ENCODE measurements around the gene EVX1.

DNA sequence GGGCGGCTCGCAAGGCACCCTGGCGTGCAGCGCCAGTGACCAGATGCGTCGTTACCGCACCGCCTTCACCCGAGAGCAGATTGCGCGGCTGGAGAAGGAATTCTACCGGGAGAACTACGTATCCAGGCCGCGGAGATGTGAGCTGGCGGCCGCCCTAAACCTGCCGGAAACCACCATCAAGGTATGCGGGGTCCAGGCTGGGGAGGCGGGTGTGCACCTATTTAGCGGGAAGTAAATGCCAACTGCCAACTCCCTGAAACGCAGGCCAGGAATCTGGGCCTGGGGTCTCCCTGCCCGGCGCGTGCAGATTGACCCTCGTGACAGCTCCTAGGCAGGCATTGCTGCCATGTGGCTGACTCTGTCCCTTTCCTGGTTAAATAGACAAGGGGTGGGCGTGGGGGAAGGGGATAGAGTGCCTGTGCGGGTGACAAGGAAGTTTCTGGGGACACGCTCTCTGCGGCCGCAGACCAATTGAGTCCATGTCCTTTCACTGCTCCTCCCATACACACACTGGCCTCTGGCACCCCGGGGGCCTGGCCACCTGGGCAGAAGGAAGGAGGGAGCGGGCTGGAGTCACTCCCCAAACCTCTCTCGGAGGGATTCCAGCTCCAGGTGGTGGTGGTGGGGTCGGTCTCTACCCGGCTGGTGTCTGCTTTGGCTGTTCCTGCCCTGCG lies 2.7 kb downstream of the EVX1 start:
- TF ChIP-seq POLR2A (IDR thresholded peaks at IDR 0.05) (peak; percentile 47), EP300 (IDR thresholded peaks at IDR 0.05; ENCODE audit: low read depth) (no peak)
- TF ChIP-seq, protein P1, sequence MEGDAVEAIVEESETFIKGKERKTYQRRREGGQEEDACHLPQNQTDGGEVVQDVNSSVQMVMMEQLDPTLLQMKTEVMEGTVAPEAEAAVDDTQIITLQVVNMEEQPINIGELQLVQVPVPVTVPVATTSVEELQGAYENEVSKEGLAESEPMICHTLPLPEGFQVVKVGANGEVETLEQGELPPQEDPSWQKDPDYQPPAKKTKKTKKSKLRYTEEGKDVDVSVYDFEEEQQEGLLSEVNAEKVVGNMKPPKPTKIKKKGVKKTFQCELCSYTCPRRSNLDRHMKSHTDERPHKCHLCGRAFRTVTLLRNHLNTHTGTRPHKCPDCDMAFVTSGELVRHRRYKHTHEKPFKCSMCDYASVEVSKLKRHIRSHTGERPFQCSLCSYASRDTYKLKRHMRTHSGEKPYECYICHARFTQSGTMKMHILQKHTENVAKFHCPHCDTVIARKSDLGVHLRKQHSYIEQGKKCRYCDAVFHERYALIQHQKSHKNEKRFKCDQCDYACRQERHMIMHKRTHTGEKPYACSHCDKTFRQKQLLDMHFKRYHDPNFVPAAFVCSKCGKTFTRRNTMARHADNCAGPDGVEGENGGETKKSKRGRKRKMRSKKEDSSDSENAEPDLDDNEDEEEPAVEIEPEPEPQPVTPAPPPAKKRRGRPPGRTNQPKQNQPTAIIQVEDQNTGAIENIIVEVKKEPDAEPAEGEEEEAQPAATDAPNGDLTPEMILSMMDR (IDR thresholded peaks at IDR 0.05), result no peak

Data from transverse colon (tissue), 3 donors.